Activated naive CD4-positive, alpha-beta T cell treated with Interleukin-2 at 50 U/mL for 16 hours (primary cell): ENCODE measurements around the gene SIDT1.
"Not testable (repeated sequence)": the region's sequence is repeated elsewhere in the genome, so short reads cannot be mapped to it uniquely, and the experiment has no call there.

Source experiments
- DNase-seq: peaks from one replicate; pipeline ENCODE4 v3.0.0-alpha.2; 2020

The SIDT1 gene

DNA sequence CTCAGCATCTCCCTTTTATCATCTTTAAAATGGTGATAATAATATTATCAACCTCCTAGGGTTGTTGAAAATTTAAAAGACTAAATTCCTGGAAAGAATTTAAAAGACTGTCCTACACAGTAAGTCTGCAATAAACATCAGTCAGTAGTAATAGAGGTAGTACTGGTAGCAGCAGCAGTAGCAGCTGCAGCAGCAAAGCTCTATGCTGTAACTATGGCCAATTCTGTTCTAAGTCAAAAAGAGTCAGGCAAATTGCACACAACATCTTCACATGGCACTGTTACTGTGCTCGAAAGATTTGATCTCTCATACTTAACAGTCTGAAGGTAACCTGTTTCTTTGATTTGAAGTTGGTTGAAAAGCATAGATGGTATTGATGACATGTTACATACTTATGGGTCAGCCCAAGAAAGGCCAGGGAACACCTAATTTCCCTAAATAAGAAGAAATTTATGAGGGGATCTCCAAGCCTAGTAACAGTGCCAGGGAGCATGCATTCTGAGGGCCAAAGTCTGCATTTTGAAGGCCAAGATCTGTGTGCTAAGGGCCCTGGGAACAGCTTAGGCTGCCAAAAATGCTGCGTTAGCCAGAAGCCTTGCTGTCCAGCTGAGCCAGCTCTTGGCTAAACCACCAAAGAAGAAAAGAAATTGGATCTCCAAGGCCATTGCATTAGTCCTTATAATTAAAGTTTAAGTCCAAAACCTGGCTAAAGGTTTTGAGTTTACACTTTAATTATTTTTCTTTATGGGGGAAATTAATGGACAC lies 68.2 kb downstream of the SIDT1 start:
- DNase-seq, result no peak

DNA sequence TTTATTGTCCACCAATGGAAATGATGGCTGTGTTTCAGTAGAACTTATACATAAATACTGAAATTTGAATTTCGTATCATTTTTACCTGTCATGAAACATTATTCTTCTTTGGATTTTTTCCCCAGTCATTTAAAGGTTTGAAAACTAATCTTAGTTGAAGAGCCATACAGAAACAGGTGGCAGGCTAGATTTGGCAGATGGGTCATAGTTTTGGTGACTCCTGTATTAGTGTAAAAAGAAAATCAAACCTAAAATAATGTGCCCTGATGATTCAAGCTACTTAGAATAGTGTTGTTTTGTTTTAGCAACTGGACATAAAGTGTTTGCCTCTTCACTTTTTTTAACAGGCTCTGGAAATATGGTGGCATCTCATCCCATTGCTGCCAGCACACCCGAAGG lies 68.9 kb downstream of the SIDT1 start:
- no peak for DNase-seq

DNA sequence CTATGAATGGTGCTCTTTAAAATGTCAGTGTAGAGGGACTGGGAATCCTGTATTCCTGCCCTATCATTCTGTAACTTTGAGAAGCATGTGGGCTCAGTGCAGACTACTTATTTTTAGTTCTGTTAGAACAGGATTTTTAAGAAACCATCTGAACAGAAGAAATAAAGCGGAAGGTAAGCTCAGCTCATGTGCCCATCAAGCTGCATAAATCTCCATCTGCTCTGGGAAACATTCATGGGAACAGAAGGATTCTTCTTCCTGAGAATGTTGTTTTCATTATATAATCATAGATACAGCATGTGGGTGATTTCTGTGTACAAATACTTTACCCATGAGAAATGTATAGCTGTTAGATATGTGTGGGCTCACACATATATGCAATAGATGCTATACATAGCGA lies 69.9 kb downstream of the SIDT1 start:
- no peak for DNase-seq

DNA sequence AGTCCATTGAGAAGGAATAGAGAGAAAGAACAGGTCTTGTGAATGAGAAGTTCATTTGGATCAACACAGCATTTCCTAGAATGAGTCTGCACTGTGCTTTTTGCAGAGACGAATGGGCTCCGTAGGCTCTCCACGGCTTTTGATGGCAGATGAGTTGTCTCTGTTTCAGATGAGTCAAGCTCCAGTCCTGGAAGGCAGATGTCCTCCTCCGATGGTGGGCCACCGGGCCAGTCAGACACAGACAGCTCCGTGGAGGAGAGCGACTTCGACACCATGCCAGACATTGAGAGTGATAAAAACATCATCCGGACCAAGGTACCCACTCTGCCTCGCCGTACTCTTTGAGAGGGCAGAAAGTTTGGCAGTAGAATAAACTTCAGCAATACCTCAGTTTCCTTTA lies 70.5 kb downstream of the SIDT1 start:
- DNase-seq, result no peak

DNA sequence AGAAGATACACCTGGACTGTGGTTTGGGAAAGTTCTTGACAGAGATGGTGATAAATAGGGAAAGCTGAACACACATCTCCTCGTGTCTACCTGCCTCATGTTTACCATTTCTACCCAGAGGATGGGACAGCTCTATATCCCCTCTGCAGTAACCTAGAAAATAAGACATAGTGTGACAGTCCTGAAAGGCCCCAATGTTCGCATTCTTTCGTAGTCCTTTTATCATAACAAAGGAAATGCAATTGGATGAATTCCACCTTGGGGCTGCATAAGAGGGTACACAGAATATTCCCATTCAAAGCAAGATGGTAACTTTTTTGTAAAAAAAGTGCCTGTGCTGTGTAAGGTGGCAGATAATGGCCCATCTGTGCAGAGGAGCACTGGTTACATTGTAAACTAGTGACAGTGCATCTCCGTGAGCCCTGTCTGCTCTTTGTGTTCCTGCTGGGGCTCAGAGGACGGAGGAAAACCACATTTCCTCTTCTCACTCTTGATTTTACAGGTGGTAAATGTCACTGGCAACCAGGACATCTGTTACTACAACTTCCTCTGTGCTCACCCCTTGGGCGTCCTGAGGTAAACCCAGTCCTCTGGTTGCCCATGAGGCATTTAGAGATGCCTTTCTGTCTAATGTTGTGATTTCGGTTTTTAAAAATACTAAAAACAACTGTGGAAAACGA lies 74.3 kb downstream of the SIDT1 start:
- DNase-seq, result peak; percentile 13

DNA sequence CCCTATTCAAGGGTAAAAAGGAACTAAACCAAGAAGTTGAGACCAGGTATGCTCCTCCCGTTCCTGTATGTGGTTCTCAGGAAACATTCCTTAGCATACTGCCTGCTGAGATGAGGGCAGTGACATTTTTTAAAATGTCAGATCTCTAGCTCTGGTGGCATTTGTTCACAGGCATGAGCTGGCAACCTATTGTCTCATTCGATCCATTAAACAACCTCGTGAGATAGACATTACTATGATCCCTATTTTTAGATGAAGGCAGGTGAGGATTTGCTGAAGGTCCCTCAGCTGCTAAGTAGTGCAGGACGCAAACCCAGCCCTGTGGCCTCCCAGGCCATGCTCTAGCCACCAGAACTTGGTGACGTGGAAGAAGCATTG lies 74.9 kb downstream of the SIDT1 start:
- DNase-seq, result no peak

DNA sequence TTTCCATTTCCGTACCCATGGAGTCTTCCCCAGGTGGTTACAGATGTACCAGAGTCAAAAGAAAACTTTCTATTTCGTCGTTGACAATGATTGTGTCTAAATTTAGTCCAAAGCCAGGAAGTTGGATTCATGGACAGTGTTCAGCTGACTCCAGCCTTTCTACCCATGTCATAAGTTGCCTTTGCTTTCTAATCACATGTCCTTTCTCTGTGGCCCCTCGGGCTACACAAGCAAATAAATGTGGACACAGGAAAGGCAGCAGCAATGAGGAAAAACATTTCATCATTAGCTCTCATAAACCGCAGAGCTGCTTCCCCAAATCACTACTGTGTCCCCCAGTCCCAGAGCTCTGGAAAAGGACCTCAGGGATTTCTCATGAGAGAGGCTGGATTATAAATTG lies 82.0 kb downstream of the SIDT1 start:
- DNase-seq, result no peak

DNA sequence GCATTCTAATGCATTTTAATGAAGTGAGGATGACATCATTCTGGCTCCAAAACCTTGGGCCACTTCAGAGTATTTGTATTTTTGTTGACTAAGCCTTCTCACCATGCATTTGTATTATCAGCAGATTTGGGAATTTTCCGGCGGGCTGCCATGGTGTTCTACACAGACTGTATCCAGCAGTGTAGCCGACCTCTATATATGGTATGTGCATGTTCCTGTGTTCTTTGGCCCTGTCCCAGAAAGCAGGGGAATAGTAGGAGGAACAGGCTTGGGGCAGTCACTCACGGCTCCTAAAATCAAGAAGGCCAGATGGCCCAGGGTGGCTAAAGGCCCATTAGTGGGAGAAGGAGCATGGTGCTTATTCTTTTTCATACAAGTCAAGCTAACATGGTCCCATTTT lies 83.6 kb downstream of the SIDT1 start:
- DNase-seq, result no peak

DNA sequence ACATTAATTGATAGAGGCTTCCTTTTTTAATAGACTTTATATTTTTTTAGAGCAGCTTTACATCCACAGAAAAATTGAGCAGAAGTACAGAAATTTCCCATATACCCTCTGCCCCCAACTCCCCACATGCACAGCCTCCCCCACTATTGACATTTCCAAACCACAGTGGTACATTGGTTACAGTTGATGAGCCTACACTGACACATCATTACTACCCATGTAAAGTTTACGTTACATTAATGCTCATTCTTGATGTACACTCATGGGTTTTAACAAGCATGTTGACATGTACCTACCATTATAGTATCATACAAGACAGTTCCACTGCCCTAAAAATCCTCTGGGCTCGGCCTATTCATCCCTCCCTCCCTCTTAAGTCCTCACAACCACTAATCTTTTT lies 85.4 kb downstream of the SIDT1 start:
- no peak for DNase-seq

DNA sequence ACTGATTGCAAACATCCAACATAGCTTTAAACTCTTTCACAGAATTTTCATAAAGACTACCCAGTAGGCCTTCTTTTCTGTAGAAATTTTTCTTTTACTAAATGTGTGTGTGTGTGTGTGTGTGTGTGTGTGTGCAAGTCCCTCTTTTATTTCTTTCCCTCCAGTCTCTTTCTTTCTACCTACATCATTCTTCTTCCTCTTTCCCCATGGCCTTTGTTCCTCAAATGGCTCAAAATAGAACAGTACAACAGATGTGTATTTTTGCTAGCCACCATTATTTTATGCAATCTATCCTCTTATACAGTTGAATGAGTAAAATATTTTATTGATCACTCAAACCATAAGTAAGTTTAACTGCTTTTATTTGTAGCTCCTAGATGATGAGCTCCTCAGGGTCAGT lies 87.7 kb downstream of the SIDT1 start:
- DNase-seq, result no peak

DNA sequence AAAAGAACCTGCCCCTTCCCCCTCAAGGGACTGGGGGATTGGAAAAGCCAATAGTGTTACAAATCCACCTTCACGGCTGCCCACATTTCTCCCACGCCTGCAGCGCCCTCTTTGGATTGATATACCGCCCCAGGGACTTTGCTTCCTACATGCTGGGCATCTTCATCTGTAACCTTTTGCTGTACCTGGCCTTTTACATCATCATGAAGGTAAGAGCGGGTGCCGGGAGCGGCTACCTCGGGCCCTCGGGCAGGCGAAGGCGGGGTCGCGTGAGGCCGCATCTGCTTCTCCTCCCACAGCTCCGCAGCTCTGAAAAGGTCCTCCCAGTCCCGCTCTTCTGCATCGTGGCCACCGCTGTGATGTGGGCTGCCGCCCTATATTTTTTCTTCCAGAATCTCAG lies 91.0 kb downstream of the SIDT1 start:
- DNase-seq, result no peak

DNA sequence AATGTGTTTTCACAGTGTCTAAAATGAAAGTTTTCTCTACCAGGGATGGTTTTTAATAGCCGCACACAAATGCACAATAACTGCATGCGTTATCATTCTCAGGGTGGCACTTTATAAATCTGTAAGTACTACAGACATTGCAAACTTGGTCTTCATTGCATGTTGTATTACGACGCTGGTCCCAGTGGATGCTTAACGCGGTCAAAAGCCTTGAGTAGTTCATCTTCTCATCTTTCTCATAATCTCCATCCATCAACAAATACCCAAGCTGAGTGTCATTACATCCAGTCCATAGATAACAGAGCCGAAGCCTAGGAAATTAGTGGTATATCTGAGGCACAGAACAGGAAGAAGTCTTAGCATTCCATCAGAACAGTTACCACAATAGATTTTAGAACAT lies 91.5 kb downstream of the SIDT1 start:
- DNase-seq, result no peak

DNA sequence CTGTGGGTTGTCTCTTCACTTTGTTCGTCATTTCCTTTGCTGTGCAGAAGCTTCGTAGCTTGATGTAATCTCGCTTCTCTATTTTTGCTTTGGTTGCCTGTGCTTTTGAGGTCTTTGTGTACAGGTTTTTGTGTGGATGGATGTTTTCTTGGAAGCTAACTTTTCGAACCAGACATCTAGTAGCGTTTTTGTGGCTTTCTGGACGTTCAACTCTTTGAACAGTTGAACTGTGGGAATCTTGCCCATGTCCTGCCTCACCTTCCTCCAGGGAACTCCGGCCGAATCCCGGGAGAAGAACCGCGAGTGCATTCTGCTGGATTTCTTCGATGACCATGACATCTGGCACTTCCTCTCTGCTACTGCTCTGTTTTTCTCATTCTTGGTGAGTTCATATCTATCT lies 93.5 kb downstream of the SIDT1 start:
- DNase-seq, result no peak

DNA sequence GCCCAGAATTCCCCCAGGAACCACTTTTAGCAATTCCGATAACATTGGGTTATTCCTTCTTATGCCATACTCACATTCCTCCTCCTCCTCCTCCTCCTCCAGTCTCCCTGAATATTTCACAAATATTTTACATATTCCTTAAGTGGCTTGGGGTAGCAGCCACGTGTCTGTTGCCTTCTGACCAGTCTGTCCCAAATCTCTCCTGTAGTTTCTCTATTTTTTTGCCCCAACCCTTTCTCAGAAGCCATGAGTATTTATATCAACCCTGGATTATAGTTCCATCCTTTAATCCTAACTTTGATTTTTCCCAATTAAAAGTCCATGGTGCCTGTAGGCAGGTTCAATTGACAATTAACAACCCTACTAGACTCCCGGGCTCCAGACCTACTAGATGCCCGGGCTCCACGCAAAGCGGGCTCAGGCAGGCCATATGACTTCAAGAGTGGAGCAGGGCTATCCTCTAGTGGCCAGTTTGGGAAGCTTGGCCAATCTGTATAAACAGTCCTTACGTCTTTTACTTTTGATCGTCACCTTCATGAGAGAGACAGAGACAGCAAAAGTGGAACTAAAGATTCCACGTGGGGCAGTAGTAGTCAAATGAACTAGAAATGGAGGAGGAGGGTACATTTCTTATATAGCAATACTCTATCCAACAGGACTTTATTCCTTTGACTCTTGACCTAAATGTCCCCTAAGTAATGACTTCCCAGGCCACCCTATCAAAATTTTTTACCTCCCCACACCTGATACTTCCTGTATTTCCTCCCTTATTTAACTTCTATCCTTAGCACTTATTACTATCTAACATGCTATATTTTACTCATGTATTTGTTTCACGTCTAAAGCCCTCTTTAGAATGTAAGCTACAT lies 94.4 kb downstream of the SIDT1 start:
- no peak for DNase-seq

DNA sequence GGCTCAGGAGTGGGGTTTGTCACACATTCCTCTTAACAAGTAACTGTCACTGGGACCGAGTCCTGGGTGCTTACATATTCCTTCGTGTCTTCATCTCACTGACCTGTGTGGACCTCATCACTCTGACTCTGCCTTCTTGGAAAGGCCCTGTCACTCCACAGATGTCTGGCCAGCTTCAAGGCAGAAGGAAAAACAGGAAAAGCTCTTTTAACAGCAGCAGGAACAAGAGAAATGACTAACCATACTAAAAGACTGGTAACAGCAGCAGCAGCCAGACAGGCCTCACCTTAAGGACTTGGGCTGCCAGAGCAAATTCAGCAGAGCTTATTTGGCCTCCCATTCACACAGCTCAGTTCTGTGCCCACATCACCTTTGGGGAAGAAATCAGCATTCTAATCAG lies 96.0 kb downstream of the SIDT1 start:
- DNase-seq, result no peak

DNA sequence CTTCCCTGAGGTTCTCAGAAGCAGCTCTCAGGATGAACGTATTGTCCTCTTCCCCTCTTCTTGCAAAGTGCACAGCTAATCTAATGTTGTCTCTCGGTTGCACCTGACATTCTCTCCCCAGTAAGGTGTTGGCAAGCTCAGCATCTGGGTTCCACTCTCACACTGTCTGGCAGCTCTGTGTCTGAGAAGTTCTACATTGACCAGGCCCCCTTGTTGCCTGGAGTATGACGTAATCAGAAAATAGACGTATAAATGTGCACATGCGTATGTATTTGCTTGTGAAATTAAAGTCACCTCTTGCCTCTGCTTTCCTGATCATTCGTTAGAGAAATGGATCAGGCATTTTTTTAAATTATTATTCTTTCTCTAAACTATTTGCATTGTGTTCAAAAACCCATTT lies 96.4 kb downstream of the SIDT1 start:
- no peak for DNase-seq

DNA sequence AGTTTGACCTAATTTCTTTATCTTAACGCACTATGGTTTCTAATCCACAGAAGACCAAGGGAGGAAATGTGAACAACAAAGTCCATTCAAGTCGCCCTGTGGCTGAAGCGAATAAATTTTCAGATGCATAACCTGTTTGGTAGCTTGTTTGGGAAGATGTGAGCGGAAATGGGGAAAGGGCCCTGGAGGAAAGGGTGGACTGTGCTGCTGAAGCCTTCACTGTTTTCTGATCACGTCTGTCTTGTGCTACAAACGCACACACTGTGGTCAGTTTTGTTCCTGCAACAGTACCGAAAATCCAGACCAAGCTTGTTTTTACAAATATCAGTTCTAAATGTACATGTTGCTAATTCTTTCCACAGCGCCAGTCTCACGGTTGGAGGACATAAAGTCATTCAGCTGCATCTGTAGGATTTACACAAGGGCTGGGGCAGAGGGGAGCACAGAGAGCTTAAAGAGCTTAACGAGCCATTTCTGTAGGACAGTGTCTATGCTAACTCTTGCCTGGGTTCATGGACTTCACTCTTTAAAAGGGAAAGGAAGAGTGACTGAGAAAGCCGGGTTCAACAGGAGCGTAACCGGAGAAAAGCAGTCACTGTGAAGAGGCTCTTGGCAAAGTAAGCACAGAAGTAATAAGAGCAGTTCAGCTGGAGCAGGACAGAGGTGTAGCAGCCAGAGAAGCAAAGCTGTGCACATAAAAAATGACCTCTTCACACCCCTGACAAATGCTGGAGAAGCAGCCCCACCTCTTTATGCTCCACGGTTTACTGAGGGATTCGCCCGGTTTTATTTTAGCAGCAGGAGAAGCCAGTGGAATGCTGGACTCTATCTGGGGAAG lies 97.4 kb downstream of the SIDT1 start:
- no peak for DNase-seq

DNA sequence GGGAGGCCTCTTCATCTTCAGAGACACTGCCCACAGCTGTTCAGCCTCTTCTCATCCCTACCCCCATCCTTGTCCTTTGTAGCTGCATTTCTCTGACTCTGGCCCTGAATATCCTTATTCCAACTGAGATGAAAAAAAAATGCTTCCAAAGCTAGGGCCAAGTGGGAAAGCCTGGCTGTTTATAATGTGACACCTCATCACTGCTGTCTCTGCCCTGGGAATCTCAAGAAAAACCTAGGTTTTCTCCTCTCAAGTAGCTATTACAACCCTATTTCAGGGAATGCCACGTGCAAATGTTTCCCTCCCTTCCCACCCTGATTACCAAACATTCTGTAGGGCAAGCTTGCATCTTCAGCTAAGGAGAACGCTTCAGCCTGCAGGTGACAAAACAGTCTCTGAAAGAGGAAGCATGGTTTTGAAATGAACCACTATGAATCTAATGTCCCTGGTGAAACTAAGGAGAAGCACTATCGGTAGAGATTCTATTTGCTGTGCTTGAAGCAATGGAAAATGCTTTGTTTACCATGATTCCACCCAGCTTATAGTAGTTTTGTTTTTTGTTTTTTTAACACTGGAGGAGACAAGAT lies 98.7 kb downstream of the SIDT1 start:
- DNase-seq, result no peak

DNA sequence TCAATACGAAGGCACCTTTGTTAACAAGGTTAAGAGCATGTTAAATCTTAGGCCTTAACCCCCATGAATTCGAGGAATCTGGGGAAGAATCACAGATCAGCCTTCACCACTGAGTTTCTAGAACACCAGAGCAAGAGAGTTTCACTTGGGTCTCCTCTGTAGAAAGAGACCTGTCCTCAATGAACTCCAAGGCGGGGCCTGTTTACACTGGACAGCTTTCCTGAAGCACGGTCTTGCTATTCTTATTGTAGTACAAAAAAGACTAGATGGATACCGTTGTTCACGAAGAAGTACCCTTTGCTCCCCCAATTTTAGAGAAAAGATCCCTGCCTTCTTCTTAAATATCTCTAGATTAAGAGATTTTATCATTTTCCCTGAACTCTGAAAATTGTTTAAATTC lies 99.2 kb downstream of the SIDT1 start:
- DNase-seq, result no peak

DNA sequence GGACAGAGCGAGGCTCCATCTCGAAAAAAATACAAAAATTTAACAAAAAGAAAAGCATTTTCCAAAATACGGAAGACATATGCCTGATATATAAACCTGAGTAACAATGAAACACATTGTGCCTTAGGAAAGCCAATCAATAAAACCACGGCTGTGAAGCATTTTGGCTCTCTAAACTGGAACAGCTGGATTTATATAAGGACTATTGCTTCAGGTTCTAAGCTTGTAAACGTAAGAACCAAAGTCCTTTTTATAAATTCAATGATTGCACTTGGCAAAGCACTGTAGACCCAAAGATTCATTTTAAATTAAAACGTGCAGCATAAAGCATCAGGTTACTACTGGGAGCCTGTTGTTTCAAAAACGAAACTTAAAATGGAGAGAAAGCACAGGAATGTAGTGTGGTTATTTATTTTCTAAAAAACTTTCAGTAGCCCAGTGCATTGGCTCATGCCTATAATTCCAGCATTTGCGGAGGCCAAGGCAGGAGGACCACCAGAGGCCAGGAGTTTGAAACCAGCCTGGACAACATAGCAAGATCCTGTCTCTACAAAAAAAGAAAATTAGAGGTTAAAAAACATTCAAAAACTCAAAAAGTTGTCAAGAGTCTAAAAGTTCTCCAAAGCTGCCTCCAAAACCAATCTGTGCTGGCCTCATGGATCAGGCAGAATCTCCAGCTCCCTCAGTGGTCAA lies 102.6 kb downstream of the SIDT1 start:
- DNase-seq, result no peak

DNA sequence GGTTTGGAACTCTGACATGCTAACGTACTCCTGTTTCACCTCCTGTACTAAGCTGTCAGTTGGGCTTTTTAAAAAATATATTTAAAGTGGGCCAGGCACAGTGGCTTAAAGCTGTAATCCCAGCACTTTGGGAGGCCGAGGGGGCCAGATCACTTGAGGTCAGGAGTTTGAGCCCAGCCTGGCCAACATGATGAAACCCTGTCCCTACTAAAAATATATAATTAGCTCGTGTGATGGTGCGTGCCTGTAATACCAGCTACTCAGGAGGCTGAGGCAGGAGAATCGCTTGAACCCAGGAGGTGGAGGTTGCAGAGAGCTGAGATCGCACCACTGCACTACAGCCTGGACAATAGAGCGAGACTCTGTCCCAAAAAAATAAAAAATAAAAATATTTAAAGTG lies 103.7 kb downstream of the SIDT1 start:
- DNase-seq, result not testable (repeated sequence)

DNA sequence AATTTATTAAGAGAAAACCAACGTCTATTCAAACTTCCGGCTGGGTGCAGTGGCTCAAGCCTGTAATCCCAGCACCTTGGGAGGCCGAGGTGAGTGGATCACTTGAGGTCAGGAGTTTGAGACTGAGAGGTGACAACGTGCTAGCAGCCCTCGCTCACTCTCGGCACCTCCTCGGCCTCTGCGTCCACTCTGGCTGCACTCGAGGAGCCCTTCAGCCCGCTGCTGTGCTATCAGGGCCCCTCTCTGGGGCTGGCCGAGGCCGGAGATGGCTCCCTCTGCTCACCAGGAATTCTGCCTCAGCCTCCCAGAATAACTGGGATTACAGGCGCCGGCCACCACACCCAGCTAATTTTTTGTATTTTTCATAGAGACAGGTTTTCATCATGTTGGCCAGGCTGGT lies 105.4 kb downstream of the SIDT1 start:
- no peak for DNase-seq
